Testis (tissue), 2 donors: Measurements from ENCODE around the gene SETD3.

Experiments
- POLR2A ChIP-seq: fragments of 450-650 bp; IDR thresholded peaks from one replicate; pipeline ENCODE4 v1.6.1; 2017; ENCODE audit warnings: antibody characterized with exemption, mild to moderate bottlenecking, moderate library complexity
- TF ChIP-seq, protein P1 (sequence below), 3 experiments: fragments of 450-650 bp in 2 of 3; fragments of 200-600 bp in 1 of 3; sonication (generic) in 1 of 3; IDR thresholded peaks; one replicate each; pipeline ENCODE4 v1.5.1; 2016 to 2019; ENCODE audit warnings: antibody characterized with exemption in 3 of 3, mild to moderate bottlenecking in 2 of 3, moderate library complexity in 1 of 3

- TF ChIP-seq, protein P1, sequence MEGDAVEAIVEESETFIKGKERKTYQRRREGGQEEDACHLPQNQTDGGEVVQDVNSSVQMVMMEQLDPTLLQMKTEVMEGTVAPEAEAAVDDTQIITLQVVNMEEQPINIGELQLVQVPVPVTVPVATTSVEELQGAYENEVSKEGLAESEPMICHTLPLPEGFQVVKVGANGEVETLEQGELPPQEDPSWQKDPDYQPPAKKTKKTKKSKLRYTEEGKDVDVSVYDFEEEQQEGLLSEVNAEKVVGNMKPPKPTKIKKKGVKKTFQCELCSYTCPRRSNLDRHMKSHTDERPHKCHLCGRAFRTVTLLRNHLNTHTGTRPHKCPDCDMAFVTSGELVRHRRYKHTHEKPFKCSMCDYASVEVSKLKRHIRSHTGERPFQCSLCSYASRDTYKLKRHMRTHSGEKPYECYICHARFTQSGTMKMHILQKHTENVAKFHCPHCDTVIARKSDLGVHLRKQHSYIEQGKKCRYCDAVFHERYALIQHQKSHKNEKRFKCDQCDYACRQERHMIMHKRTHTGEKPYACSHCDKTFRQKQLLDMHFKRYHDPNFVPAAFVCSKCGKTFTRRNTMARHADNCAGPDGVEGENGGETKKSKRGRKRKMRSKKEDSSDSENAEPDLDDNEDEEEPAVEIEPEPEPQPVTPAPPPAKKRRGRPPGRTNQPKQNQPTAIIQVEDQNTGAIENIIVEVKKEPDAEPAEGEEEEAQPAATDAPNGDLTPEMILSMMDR (IDR thresholded peaks at IDR 0.05) = no peak
- TF ChIP-seq POLR2A = no peak
Observed at GRCh38 chr14:99402950-99403349, 77.7 kb downstream of the SETD3 start.
